K562 treated with DMSO at 1 percent for 48 hours (cell line): ENCODE data around the gene ZNF566. TPM values are rescaled to one million over a fixed set of nuclear protein-coding genes. Genes with fewer than 3 reads are reported as not detected.

Source experiments
- total RNA-seq: library from RNA; unstranded; fragments of 300-600 nt; gene quantifications from 2 replicates; pipeline ENCODE4 v1.2.3, GENCODE V29; 2022; ENCODE audit warnings: low replicate concordance; ENCODE audit errors: extremely low read depth

ZNF566 gene
- total RNA-seq: not detected in 2 replicates

DNA sequence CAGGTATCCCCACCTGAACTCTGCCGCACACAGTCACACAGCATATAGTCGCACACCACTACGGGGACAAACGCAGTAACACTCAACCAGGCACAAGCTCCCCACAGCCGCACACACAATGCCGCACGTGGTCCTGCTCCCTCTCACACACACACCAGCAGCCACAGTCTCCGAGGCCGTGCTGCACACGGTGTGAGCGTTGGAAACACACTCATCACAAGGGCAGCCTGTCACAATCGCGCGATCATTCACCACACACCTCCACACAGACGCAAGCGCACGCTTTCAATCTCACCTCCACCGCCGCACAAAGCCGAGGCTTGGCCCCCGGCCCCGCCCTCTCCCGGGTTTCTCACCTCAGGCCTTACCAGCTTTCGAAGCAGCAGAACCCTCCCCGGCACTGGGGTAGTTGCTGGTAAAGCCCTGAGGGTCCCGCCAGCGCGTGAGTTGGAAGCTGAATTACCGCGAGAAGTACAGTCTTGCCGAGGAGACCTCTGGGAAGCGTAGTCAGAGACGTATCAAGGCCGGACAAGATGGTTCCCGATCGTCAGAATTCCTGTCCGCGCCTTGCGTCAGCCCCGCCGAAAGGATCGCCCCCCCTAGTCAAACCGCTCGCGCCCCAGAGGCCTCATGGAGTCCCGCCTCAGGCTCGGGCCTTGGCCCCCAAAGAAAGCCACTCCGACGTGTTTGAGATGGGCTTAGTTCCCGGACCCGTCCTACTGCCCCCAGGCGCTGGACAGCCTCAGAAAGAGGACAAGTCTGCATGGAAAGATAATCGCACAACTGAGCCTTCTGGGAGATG lies at the start of gene ZNF566:
ZNF566 (minus strand) TSS at position 444 of the 802 bp plus-strand sequence. CDS start 13,004 bp downstream, outside the sequence.

DNA sequence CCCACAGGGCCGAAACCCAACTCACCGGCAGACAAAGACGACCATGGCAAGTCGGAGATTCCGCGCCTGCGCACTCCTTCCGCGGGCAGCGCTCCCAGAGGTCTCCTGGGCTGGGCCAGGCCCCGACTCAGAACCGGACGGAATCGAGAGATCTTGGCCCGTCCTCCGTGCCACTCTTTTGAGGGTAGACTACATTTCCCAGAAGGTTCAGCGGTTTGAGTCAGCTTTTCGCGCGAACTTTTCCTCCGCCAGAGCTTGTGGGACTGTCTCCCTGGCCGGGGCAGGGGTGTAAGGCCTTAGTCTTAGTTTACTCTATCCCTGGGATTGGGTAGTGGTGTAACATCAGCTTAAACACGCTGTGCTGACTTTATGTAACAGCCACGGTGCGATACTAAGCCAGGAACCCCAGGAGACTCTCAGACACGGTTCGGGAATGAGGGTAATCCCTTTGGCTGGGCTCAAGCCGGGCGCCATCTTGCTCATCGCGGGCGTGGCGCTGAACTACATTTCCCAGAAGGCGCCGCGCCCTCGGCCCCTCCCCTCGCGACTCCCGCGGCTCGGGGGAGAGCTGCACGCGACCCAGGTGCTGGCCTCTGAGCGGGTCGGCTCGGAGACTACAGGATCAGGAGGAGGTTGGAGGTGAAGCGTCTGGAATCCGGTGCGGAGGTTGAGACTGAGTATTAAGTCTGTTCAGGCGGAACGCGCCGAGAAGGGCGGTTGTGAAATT lies 39.0 kb upstream of the ZNF566 start, which contains the start of gene ZNF260:
ZNF260 (minus strand) TSS at position 78 of the 727 bp plus-strand sequence. CDS start 13,033 bp downstream, outside the sequence.

DNA sequence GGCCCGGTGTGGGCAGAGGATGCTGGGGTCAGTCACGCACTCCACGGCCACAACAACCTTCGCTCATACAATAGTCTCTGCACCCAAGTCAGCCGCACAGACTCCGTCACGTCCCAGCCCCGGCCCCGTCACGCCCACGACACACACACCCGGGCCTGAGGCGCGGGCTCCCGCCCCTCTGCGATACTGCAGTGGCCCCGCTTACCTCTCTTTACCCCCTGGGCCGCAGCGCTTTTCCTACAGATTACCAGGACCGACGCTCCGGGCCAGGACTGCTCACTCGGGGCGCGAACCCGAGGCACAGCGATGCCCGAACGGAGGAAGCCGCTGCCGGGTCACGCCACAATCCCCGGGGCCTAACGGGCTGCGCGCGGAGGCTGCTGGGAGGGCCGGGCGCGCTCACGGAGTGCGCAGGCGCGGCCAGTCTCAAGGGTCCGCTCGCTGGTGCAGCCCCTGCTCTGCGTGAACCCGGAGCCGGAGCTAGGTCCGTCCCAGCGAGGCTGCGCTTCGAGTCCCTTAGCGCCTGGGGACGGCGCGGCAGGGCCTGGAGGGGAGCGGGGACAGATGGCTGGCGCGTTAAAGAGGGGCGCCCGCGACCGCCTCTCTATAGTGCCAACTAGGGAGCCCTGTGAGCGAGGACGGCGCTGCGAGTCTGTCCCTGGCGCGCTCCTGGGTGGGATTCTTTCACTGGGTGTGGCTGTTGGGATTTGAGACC lies 70.9 kb downstream of the ZNF566 start, which contains the start of gene ZFP82:
ZFP82 (minus strand) TSS at position 358 of the 715 bp plus-strand sequence. CDS start 8,855 bp downstream, outside the sequence.

Other genes starting within 250 kb of the ZNF566 start
- not detected in 2 replicates for gene ZFP14, start 110.4 kb downstream of the ZNF566 start, total RNA-seq
- not detected in 2 replicates for gene ZFP82, start 70.9 kb downstream of the ZNF566 start, total RNA-seq
- gene ZNF260, start 38.7 kb upstream of the ZNF566 start, total RNA-seq: not detected in 2 replicates
- not detected in 2 replicates for gene ZNF529, start 83.7 kb upstream of the ZNF566 start, total RNA-seq
- gene ZNF382, start 115.8 kb upstream of the ZNF566 start, total RNA-seq: not detected in 2 replicates
- not detected in 2 replicates for gene ZNF461, start 177.3 kb upstream of the ZNF566 start, total RNA-seq
- gene ZNF567, start 198.1 kb upstream of the ZNF566 start, total RNA-seq: not detected in 2 replicates